Tibial nerve (tissue), 4 donors: ENCODE results near the gene OSBPL10. TPM values are rescaled to one million over a fixed set of nuclear protein-coding genes. Genes with fewer than 3 reads are reported as not detected.

Experiments
- DNase-seq, 2 donors: peaks; one replicate each; pipeline ENCODE4 v3.0.0-alpha.2; 2019; ENCODE audit warnings: low spot score in 2 of 2
- H3K27ac ChIP-seq, 4 donors: fragments of 200-600 bp; sonication (generic) in 3 of 4; one replicate each; pipeline ENCODE4 v1.5.1; 2017 to 2019; ENCODE audit warnings: mild to moderate bottlenecking in 1 of 4
- H3K27me3 ChIP-seq, 2 donors: fragments of 200-600 bp; sonication (generic) in 1 of 2; one replicate each; pipeline versions ENCODE4 v1.5.1 to v1.6.0; 2017 to 2019
- H3K36me3 ChIP-seq, 3 donors: fragments of 200-600 bp; sonication (generic); one replicate each; pipeline ENCODE4 v1.5.1; 2018 to 2019
- H3K4me1 ChIP-seq, 4 donors: fragments of 200-600 bp; sonication (generic) in 3 of 4; one replicate each; pipeline ENCODE4 v1.5.1; 2017 to 2019
- H3K4me3 ChIP-seq, 4 donors: fragments of 200-600 bp; sonication (generic) in 3 of 4; one replicate each; pipeline ENCODE4 v1.5.1; 2017 to 2019; ENCODE audit warnings: mild to moderate bottlenecking in 1 of 4, moderate library complexity in 1 of 4
- H3K9me3 ChIP-seq, 4 donors: fragments of 200-600 bp; sonication (generic) in 3 of 4; one replicate each; pipeline ENCODE4 v1.5.1; 2017 to 2019
- CTCF ChIP-seq, 5 experiments: fragments of 200-600 bp in 3 of 5; fragments of 450-650 bp in 2 of 5; sonication (generic) in 3 of 5; IDR thresholded peaks; one replicate each; pipeline ENCODE4 v1.5.1; 2016 to 2019; ENCODE audit warnings: antibody characterized with exemption in 5 of 5, mild to moderate bottlenecking in 3 of 5, moderate library complexity in 2 of 5
- EP300 ChIP-seq, 2 donors: sonication (generic); formaldehyde crosslinking; IDR thresholded peaks; one replicate each; pipeline ENCODE4 v1.6.1; 2017; ENCODE audit warnings: antibody characterized with exemption in 2 of 2, mild to moderate bottlenecking in 1 of 2
- POLR2A ChIP-seq, 2 donors: fragments of 450-650 bp; IDR thresholded peaks; one replicate each; pipeline ENCODE4 v1.6.1; 2017; ENCODE audit warnings: antibody characterized with exemption in 2 of 2, mild to moderate bottlenecking in 2 of 2, moderate library complexity in 2 of 2
- WGBS, 2 donors: methylation state at CpG; one replicate each; pipeline ENCODE4 v1.1.5; 2018; 5-methylcytosine and 5-hydroxymethylcytosine counted together
- total RNA-seq, 4 donors: library from RNA; depleted of rRNA; stranded (reverse); fragments of >200 nt; gene quantifications; one replicate each; pipeline ENCODE4 v1.1.0, GENCODE V29; 2016

OSBPL10 gene
- total RNA-seq, 4 donors from 2014 or later, result 45.0 to 79.2 (median 60.4) TPM

DNA sequence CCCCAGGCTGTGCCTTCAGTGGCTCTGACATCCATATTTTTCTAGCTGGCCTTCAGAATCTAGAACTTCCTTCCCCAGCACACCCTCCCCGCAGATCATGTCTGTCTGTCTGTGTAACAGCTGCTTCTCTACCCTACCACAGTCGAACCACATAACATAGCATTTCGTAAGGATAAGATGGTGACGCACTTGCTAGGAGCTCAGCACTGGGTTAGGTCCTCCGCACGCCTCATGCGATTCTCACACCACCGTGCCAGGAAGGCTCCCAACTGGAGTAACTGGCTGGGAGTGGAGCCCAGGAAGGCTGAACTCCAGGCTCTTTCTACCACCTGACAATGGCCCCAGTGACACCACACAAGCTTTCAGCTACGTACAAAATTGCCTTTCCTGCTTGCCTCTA is 279.8 kb downstream of the OSBPL10 start:
- Histone ChIP-seq H3K27ac (no peak overlapping the region), H3K27me3 (no peaks in the 10 kb centered on the region), H3K4me1 (peaks cover 0 to 10% (median 3%) of the 10 kb centered on the region in 4 donors), H3K4me3 (no peak overlapping the region), H3K9me3 (no peaks in the 10 kb centered on the region), H3K36me3 (peaks cover 0 to 11% (median 4%) of the 10 kb centered on the region in 3 donors)
- TF ChIP-seq EP300 (IDR thresholded peaks at IDR 0.05), result no peak
- TF ChIP-seq POLR2A (IDR thresholded peaks at IDR 0.05), result no peak
- TF ChIP-seq CTCF (IDR thresholded peaks at IDR 0.05), result no peak
- no peak for DNase-seq
- 86 to 88% methylated on average over 9 of the region's 9 CpGs for WGBS, 2 donors

DNA sequence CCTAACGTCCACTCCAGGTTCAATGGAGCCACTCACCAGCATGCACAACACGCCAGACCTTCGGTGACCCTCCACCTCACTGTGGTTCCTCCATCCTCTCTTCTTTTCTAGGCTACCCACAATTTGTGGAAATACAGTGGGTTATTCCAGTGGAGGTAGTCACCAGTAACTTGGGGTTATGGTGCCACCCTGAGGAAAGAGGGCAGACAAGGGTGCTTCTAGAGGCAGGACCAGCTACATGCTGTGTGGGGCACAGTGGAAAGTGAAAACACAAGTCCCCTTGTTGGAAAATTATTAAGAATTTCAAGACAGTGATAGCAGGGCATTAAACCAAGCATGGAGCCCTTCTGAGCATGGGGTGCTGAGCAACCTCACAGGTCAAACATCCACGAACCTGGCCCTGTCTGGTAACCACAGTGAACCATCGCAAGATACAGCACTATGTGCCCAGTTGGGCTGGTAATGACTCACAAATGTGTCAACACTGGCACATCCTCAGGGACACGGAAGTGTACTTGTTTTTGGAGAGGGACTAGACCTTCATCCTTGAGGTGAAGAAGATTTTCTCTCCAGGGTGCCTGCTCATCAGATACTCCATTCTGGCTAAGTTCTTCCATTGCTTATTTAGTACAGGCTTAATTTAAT is 281.6 kb downstream of the OSBPL10 start:
- Histone ChIP-seq H3K27me3 (no peaks in the 10 kb centered on the region), H3K4me1 (peaks cover 0 to under 1% (median under 1%) of the 10 kb centered on the region in 4 donors), H3K27ac (no peak overlapping the region), H3K4me3 (no peak overlapping the region), H3K36me3 (peaks cover 0 to 11% (median 4%) of the 10 kb centered on the region in 3 donors), H3K9me3 (no peaks in the 10 kb centered on the region)
- 86 to 90% methylated on average over 6 of the region's 6 CpGs for WGBS, 2 donors
- TF ChIP-seq EP300 (IDR thresholded peaks at IDR 0.05) (no peak), CTCF (IDR thresholded peaks at IDR 0.05) (no peak), POLR2A (IDR thresholded peaks at IDR 0.05) (no peak)
- no peak for DNase-seq

GRCh38 chr3:31696815-31697548 is 284.1 kb downstream of the OSBPL10 start:
- no peak overlapping the region for H3K4me3 ChIP-seq
- no peaks in the 10 kb centered on the region for H3K27me3 ChIP-seq
- H3K36me3 ChIP-seq, result peaks cover 0 to 11% (median 4%) of the 10 kb centered on the region in 3 donors
- TF ChIP-seq EP300 (IDR thresholded peaks at IDR 0.05), result no peak
- TF ChIP-seq CTCF (IDR thresholded peaks at IDR 0.05), result no peak
- no peak for TF ChIP-seq POLR2A (IDR thresholded peaks at IDR 0.05)
- no peak for DNase-seq
- H3K9me3 ChIP-seq, result no peaks in the 10 kb centered on the region
- H3K27ac ChIP-seq, result no peak overlapping the region
- no peaks in the 10 kb centered on the region for H3K4me1 ChIP-seq
- 93 to 96% methylated on average over 6 of the region's 6 CpGs for WGBS, 2 donors

DNA sequence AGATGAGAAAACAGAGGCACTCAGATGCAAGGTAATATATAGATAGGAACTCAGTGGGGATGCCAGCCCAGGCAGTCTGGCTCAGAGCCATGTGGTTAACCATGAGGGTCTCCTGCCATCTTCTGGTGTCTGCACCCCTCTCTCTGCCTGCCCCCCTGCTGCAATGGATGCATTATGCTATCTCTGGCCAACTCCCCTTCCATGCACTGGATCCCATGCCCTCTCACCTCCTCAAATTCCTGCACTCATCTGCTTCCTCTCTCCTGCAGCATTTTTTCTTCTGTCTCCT is 285.1 kb downstream of the OSBPL10 start:
- no peaks in the 10 kb centered on the region for H3K27me3 ChIP-seq
- TF ChIP-seq EP300 (IDR thresholded peaks at IDR 0.05), result no peak
- no peak for TF ChIP-seq CTCF (IDR thresholded peaks at IDR 0.05)
- no peak for TF ChIP-seq POLR2A (IDR thresholded peaks at IDR 0.05)
- DNase-seq, result no peak
- peaks cover 0 to 5% (median 0%) of the 10 kb centered on the region in 3 donors for H3K36me3 ChIP-seq
- H3K9me3 ChIP-seq, result no peaks in the 10 kb centered on the region
- H3K4me1 ChIP-seq, result no peaks in the 10 kb centered on the region
- no peak overlapping the region for H3K27ac ChIP-seq
- no peak overlapping the region for H3K4me3 ChIP-seq

- Histone ChIP-seq H3K36me3 (peaks cover 0 to 5% (median 0%) of the 10 kb centered on the region in 3 donors), H3K4me1 (no peaks in the 10 kb centered on the region), H3K27me3 (no peaks in the 10 kb centered on the region), H3K4me3 (no peak overlapping the region), H3K27ac (no peak overlapping the region), H3K9me3 (no peaks in the 10 kb centered on the region)
- no peak for DNase-seq
- TF ChIP-seq CTCF (IDR thresholded peaks at IDR 0.05), result no peak
- 85 to 94% methylated on average over 2 of the region's 2 CpGs for WGBS, 2 donors
These were observed 285.6 kb downstream of the OSBPL10 start for GRCh38 chr3:31695280-31696008.
